ENCODE measurements around the gene SPOP.

Gene SPOP

DNA sequence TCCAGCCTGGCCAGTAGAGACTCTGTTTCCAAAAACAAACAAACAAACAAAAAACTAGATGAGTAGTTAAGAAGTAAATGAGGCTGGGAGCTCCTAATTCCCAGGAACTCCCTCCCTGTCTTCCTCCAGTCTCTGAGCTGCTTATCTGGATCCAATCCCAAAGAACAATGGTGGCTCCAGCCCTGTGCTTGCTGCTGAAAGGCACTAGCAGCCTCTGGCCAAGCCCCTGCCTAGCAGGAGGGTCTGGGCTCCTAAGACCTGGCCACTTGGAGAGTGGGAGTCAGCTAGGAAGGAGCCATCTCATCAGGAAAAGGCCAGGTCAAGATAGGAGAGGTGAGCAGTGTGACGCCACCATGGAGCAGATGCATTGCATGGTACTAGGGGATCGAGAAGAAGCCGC lies 44.2 kb upstream of the SPOP start:
- TF ChIP-seq TAF1 (IDR thresholded peaks at IDR 0.05; ENCODE audit: borderline replicate concordance, insufficient read depth, low read length), result no peak
- no peak for TF ChIP-seq SIN3A (IDR thresholded peaks at IDR 0.05; ENCODE audit: borderline replicate concordance, insufficient read depth, low read length)
- TF ChIP-seq POLR2AphosphoS5 (IDR thresholded peaks at IDR 0.05; ENCODE audit: low read depth, low read length), result no peak
- TF ChIP-seq, protein P1, sequence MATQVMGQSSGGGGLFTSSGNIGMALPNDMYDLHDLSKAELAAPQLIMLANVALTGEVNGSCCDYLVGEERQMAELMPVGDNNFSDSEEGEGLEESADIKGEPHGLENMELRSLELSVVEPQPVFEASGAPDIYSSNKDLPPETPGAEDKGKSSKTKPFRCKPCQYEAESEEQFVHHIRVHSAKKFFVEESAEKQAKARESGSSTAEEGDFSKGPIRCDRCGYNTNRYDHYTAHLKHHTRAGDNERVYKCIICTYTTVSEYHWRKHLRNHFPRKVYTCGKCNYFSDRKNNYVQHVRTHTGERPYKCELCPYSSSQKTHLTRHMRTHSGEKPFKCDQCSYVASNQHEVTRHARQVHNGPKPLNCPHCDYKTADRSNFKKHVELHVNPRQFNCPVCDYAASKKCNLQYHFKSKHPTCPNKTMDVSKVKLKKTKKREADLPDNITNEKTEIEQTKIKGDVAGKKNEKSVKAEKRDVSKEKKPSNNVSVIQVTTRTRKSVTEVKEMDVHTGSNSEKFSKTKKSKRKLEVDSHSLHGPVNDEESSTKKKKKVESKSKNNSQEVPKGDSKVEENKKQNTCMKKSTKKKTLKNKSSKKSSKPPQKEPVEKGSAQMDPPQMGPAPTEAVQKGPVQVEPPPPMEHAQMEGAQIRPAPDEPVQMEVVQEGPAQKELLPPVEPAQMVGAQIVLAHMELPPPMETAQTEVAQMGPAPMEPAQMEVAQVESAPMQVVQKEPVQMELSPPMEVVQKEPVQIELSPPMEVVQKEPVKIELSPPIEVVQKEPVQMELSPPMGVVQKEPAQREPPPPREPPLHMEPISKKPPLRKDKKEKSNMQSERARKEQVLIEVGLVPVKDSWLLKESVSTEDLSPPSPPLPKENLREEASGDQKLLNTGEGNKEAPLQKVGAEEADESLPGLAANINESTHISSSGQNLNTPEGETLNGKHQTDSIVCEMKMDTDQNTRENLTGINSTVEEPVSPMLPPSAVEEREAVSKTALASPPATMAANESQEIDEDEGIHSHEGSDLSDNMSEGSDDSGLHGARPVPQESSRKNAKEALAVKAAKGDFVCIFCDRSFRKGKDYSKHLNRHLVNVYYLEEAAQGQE (IDR thresholded peaks at IDR 0.05; ENCODE audit: insufficient read depth in 1 of 2, low read depth in 2 of 2, low read length in 2 of 2), result no peak
- TF ChIP-seq FOXP2 (optimal IDR thresholded peaks at IDR 0.05; ENCODE audit: borderline replicate concordance, extremely low read depth, extremely low read length, insufficient read depth), result no peak

DNA sequence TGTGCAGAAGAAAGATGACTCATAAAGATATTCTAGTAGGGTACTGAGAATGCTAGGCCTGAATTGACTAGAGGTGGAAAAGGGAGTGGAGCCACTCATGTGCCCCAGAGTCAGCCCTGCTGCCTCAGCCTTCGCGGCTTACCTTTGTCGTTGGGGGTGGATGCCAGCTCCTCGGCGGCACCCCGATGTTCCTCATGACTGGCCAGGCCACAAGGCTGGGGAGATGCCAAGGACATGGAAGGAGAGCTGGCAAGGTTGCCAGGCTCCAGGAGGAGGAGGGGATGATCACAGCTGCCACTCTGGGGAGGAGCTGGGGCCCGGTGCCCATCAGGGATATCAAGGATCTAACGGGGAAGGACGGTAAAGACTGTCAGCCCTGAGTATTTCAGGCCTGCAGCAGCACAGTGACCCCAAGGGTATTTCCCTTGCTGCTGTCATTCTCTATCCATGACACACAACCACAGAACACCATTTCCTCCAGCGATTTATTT lies 39.5 kb upstream of the SPOP start:
- TF ChIP-seq FOXP2 (optimal IDR thresholded peaks at IDR 0.05; ENCODE audit: borderline replicate concordance, extremely low read depth, extremely low read length, insufficient read depth) (no peak), SIN3A (IDR thresholded peaks at IDR 0.05; ENCODE audit: borderline replicate concordance, insufficient read depth, low read length) (no peak), TAF1 (IDR thresholded peaks at IDR 0.05; ENCODE audit: borderline replicate concordance, insufficient read depth, low read length) (no peak), POLR2AphosphoS5 (IDR thresholded peaks at IDR 0.05; ENCODE audit: low read depth, low read length) (no peak)
- TF ChIP-seq, protein P1 (IDR thresholded peaks at IDR 0.05; ENCODE audit: insufficient read depth in 1 of 2, low read depth in 2 of 2, low read length in 2 of 2), result no peak

DNA sequence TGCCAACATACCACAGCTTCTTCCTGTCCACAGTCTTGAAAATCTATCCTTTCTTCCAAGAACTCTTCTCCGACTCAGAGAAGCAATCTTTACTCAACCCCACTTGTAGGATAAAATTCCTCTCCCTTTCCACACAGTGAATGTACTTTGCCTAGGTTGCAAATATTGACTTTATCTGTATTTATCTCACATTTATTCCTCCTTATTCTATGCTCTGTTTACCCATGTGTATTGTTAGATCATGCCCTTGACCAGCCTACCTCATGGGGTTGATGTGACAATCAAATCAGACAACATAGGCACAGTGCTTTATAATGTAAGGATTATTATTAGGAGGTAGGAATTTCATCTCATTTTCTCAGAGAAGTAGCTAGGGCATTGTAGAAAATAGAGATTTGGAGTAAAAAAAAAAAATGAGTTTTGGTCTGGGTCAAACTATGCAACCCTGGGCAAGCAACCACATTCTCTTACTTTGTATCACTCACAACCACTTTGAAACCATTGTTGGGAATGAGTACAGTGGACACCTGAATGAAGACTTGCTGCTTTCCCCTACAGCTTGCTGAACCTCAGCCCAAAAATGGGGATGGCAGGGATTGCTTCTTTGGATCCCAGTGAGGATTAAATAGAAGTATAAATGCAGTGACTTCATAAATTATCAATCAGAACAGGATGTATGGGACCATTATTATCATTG lies 38.9 kb upstream of the SPOP start:
- TF ChIP-seq POLR2AphosphoS5 (IDR thresholded peaks at IDR 0.05; ENCODE audit: low read depth, low read length), result no peak
- TF ChIP-seq TAF1 (IDR thresholded peaks at IDR 0.05; ENCODE audit: borderline replicate concordance, insufficient read depth, low read length), result no peak
- no peak for TF ChIP-seq SIN3A (IDR thresholded peaks at IDR 0.05; ENCODE audit: borderline replicate concordance, insufficient read depth, low read length)
- no peak for TF ChIP-seq FOXP2 (optimal IDR thresholded peaks at IDR 0.05; ENCODE audit: borderline replicate concordance, extremely low read depth, extremely low read length, insufficient read depth)
- TF ChIP-seq, protein P1 (IDR thresholded peaks at IDR 0.05; ENCODE audit: insufficient read depth in 1 of 2, low read depth in 2 of 2, low read length in 2 of 2), result no peak

DNA sequence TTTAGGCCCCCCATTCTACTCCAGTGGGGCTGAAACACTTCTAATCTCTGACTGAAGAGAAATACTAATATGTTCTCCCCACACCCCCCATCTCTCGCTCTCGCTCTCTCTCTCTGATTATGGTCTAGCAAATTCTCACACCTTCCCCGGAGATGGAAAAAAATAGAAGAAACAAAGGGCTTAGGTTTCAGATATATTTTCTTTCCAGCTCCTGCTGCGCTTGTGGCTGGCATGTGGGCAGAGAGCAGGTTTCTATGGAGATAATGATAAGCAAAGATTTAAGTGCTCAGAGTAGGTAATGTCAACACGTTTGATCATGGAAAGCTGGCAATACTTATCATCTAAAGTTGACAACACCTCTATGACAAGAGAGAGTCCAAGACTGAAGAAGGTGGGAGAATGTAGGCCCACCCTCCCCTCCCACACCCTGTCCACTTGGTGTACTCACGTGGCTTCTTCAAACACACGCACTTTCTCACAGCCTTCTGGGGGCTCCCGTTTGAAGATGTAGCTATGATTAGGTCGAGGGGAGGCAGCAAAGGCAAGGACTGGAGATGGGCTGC lies 37.9 kb upstream of the SPOP start:
- TF ChIP-seq FOXP2 (optimal IDR thresholded peaks at IDR 0.05; ENCODE audit: borderline replicate concordance, extremely low read depth, extremely low read length, insufficient read depth), result no peak
- TF ChIP-seq, protein P1 (IDR thresholded peaks at IDR 0.05; ENCODE audit: insufficient read depth in 1 of 2, low read depth in 2 of 2, low read length in 2 of 2), result no peak
- TF ChIP-seq SIN3A (IDR thresholded peaks at IDR 0.05; ENCODE audit: borderline replicate concordance, insufficient read depth, low read length), result no peak
- no peak for TF ChIP-seq TAF1 (IDR thresholded peaks at IDR 0.05; ENCODE audit: borderline replicate concordance, insufficient read depth, low read length)
- TF ChIP-seq POLR2AphosphoS5 (IDR thresholded peaks at IDR 0.05; ENCODE audit: low read depth, low read length), result no peak
